Panc1 (cell line): ENCODE data around the gene STK26. TPM values are rescaled to one million over a fixed set of nuclear protein-coding genes. Genes with fewer than 3 reads are reported as not detected.

Experiments used
- ATAC-seq: fragments of 200-7000 bp; cut with Tn5 transposase; 2 replicates; pipeline ENCODE4 v1.9.1; 2020; ENCODE audit warnings: mild to moderate bottlenecking, moderate library complexity
- BruUV-seq: library from RNA; stranded (reverse); fragments of 400-500 nt; replicated peaks from 2 replicates; lab custom pipeline; 2021; lab: Mats Ljungman, UMichigan
- CTCF ChIA-PET: fragments of 300-600 bp; sonication (Branson Sonifier 250); formaldehyde crosslinking; loops from one replicate; lab custom pipeline; 2022; ENCODE audit warnings: antibody characterized with exemption; lab: Charles Lee
- POLR2A ChIA-PET: fragments of 300-600 bp; sonication (Branson Sonifier 250); formaldehyde crosslinking; loops from one replicate; lab custom pipeline; 2022; ENCODE audit warnings: antibody characterized with exemption; lab: Charles Lee
- DNase-seq: peaks from one replicate; pipeline ENCODE4 v3.0.0-alpha.2; 2010; ENCODE audit warnings: low read depth, low spot score
- H3K27ac ChIP-seq: 2 replicates; pipeline ENCODE4 v1.5.1; 2011; ENCODE audit warnings: mild to moderate bottlenecking, low read length, inconsistent platforms
- H3K27me3 ChIP-seq: fragments of 200-500 bp; sonication (Bioruptor generic); 2 replicates; pipeline ENCODE4 v1.6.0; 2014; ENCODE audit warnings: low read length, inconsistent platforms; ENCODE audit not compliant: control insufficient read depth, insufficient read depth
- H3K36me3 ChIP-seq: fragments of 200-500 bp; sonication (Bioruptor generic); 2 replicates; pipeline ENCODE4 v1.5.1; 2014; ENCODE audit warnings: inconsistent platforms, mild to moderate bottlenecking, low read length, moderate library complexity; ENCODE audit not compliant: control insufficient read depth, insufficient read depth
- H3K4me1 ChIP-seq: 2 replicates; pipeline ENCODE4 v1.5.1; 2011; ENCODE audit warnings: inconsistent platforms, mild to moderate bottlenecking, low read length, moderate library complexity; ENCODE audit not compliant: control insufficient read depth, insufficient read depth
- H3K4me3 ChIP-seq, 2 experiments: 2 replicates each; pipeline ENCODE4 v1.5.1; 2011 to 2012; ENCODE audit warnings: low read depth in 2 of 2, low read length in 2 of 2, mild to moderate bottlenecking in 2 of 2, inconsistent platforms in 1 of 2, moderate library complexity in 1 of 2
- H3K9me3 ChIP-seq: fragments of 200-500 bp; sonication (Bioruptor generic); 2 replicates; pipeline ENCODE4 v1.5.1; 2014; ENCODE audit warnings: low read depth, mild to moderate bottlenecking, inconsistent platforms, low read length, moderate library complexity; ENCODE audit not compliant: control insufficient read depth, insufficient read depth
- POLR2AphosphoS5 ChIP-seq: IDR thresholded peaks from 2 replicates; pipeline ENCODE4 v1.6.1; 2012; ENCODE audit warnings: mild to moderate bottlenecking, low read depth, low read length, moderate library complexity
- SIN3A ChIP-seq: IDR thresholded peaks from 2 replicates; pipeline ENCODE4 v1.6.1; 2012; ENCODE audit warnings: low read depth, mild to moderate bottlenecking, low read length, moderate library complexity, borderline replicate concordance; ENCODE audit not compliant: insufficient read depth
- TCF7L2 ChIP-seq: IDR thresholded peaks from 2 replicates; pipeline ENCODE4 v1.6.1; 2011; ENCODE audit warnings: mild to moderate bottlenecking, low read depth, low read length, inconsistent platforms
- in situ Hi-C: cut with HindIII; loops from 2 replicates; pipeline ENCODE4 v1.10.0; 2016; ENCODE audit warnings: low sequenced_read_pairs, low pct_unique_long_range_greater_than_20kb
- intact Hi-C: fragments of 100-400 bp; cut with micrococcal nuclease; formaldehyde crosslinking; loops from one replicate; pipeline ENCODE4 v1.10.0; 2022; ENCODE audit not compliant: unreplicated experiment
- total RNA-seq: library from RNA; stranded (reverse); gene quantifications from one replicate; pipeline ENCODE4 v1.2.1, GENCODE V29; 2021; ENCODE audit not compliant: unreplicated experiment
- TF ChIP-seq, protein P1 (sequence below): fragments of 450-650 bp; IDR thresholded peaks from 2 replicates; pipeline ENCODE4 v1.5.1; 2017; ENCODE audit warnings: mild to moderate bottlenecking
- TF ChIP-seq, protein P2 (sequence below), 2 experiments: IDR thresholded peaks; 2 replicates each; pipeline ENCODE4 v1.6.1; 2011 to 2012; ENCODE audit warnings: low read depth in 2 of 2, control low read depth in 1 of 2, low read length in 1 of 2, mild to moderate bottlenecking in 1 of 2, moderate library complexity in 1 of 2; ENCODE audit not compliant: insufficient read depth in 1 of 2

Gene STK26
- total RNA-seq, 1 experiment from 2014 or later = 44.2 TPM

DNA sequence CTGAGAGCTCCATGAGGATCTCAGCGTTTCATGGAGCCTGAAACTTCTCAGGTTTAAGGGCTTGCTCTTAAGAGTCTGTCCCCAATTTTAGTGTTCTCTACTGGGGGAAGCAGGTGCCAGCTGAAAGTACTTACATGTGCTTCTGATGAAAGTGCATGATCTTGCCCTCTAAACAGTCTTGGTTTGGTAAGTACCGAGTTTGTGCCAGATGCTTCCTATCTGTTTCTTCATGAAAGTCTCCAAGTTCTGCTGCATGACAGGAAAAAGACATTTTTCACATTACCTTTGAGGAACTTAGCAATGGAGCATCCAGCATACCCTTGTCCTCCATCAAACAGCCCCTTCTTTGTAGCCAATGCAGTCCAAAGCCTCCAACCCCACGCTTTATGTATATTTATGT lies 62.7 kb downstream of the STK26 start:
- Histone ChIP-seq H3K27me3 (peaks cover 2% of the 10 kb centered on the region; the same call in 1 of the 2 replicates), H3K4me3 (no peak overlapping the region), H3K36me3 (no peaks in the 10 kb centered on the region), H3K9me3 (no peaks in the 10 kb centered on the region), H3K27ac (no peak overlapping the region), H3K4me1 (no peaks in the 10 kb centered on the region)
- DNase-seq = no peak
- in situ Hi-C loops = no loop called here
- no peak for ATAC-seq
- POLR2A ChIA-PET = no interaction called here
- TF ChIP-seq TCF7L2 = no peak
- no TSS peak for BruUV-seq
- CTCF ChIA-PET = no interaction called here
- intact Hi-C loops = no loop called here

DNA sequence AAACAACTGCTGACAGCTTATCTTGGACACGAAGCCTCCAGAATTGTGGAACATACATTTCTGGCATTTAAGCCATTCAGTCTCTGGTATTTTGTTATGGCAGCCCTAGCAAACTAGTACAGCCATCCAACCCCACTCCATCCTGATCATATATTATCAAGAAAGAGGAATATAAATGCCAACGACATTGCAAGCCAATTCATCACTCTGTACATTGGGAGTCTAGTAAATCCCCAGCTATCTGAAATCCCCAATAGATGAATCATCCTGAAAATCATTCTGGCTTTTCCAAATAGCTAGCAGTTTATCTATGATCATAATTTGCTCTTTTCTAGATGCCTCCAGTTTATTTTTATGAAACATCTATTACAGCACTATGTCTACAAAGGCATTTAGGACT lies 63.6 kb downstream of the STK26 start:
- BruUV-seq = no TSS peak
- Histone ChIP-seq H3K27ac (no peak overlapping the region), H3K4me1 (no peaks in the 10 kb centered on the region), H3K27me3 (peaks cover 2% of the 10 kb centered on the region; the same call in 1 of the 2 replicates), H3K9me3 (no peaks in the 10 kb centered on the region), H3K36me3 (no peaks in the 10 kb centered on the region), H3K4me3 (no peak overlapping the region)
- ChIA-PET POLR2A (no interaction called here), CTCF (no interaction called here)
- TF ChIP-seq SIN3A (no peak), POLR2AphosphoS5 (no peak), TCF7L2 (no peak)
- TF ChIP-seq, protein P1, sequence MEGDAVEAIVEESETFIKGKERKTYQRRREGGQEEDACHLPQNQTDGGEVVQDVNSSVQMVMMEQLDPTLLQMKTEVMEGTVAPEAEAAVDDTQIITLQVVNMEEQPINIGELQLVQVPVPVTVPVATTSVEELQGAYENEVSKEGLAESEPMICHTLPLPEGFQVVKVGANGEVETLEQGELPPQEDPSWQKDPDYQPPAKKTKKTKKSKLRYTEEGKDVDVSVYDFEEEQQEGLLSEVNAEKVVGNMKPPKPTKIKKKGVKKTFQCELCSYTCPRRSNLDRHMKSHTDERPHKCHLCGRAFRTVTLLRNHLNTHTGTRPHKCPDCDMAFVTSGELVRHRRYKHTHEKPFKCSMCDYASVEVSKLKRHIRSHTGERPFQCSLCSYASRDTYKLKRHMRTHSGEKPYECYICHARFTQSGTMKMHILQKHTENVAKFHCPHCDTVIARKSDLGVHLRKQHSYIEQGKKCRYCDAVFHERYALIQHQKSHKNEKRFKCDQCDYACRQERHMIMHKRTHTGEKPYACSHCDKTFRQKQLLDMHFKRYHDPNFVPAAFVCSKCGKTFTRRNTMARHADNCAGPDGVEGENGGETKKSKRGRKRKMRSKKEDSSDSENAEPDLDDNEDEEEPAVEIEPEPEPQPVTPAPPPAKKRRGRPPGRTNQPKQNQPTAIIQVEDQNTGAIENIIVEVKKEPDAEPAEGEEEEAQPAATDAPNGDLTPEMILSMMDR = no peak
- TF ChIP-seq, protein P2, sequence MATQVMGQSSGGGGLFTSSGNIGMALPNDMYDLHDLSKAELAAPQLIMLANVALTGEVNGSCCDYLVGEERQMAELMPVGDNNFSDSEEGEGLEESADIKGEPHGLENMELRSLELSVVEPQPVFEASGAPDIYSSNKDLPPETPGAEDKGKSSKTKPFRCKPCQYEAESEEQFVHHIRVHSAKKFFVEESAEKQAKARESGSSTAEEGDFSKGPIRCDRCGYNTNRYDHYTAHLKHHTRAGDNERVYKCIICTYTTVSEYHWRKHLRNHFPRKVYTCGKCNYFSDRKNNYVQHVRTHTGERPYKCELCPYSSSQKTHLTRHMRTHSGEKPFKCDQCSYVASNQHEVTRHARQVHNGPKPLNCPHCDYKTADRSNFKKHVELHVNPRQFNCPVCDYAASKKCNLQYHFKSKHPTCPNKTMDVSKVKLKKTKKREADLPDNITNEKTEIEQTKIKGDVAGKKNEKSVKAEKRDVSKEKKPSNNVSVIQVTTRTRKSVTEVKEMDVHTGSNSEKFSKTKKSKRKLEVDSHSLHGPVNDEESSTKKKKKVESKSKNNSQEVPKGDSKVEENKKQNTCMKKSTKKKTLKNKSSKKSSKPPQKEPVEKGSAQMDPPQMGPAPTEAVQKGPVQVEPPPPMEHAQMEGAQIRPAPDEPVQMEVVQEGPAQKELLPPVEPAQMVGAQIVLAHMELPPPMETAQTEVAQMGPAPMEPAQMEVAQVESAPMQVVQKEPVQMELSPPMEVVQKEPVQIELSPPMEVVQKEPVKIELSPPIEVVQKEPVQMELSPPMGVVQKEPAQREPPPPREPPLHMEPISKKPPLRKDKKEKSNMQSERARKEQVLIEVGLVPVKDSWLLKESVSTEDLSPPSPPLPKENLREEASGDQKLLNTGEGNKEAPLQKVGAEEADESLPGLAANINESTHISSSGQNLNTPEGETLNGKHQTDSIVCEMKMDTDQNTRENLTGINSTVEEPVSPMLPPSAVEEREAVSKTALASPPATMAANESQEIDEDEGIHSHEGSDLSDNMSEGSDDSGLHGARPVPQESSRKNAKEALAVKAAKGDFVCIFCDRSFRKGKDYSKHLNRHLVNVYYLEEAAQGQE (IDR thresholded peaks at IDR 0.05; ENCODE audit: insufficient read depth in 1 of 2, low read depth in 2 of 2, low read length in 1 of 2) = no peak
- in situ Hi-C loops = no loop called here
- no peak for ATAC-seq
- no peak for DNase-seq
- intact Hi-C loops = no loop called here

DNA sequence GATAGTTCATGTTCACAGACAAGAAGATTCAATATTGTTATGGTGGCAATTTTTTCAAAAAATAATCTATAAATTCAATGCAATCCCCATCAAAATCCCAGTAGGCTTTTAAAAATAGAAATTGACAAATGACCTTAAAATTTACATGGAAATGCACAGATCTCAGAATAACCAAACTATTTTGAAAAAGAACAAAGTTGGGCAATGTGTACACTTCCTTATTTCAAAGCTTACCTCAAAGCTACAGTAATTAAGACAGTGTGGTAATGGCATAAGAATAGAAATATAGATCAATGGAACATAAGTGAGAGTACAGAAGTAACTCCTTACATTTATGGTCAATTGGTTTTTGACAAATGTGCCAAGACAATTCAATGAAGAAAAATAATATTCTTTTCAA lies 65.8 kb downstream of the STK26 start:
- BruUV-seq = no TSS peak
- H3K4me1 ChIP-seq = no peaks in the 10 kb centered on the region
- intact Hi-C loops (no loop called here), in situ Hi-C loops (no loop called here)
- ChIA-PET POLR2A (no interaction called here), CTCF (no interaction called here)
- no peaks in the 10 kb centered on the region for H3K36me3 ChIP-seq
- no peak for TF ChIP-seq POLR2AphosphoS5
- TF ChIP-seq, protein P2 (IDR thresholded peaks at IDR 0.05; ENCODE audit: insufficient read depth in 1 of 2, low read depth in 2 of 2, low read length in 1 of 2) = no peak
- no peak overlapping the region for H3K27ac ChIP-seq
- no peaks in the 10 kb centered on the region for H3K9me3 ChIP-seq
- ATAC-seq (no peak), DNase-seq (no peak)
- no peak overlapping the region for H3K4me3 ChIP-seq
- H3K27me3 ChIP-seq = peaks cover 2% of the 10 kb centered on the region; the same call in 1 of the 2 replicates
